ENCODE data around the gene AUH.

GRCh38 chr9:91186632-91187108 lies 175.0 kb downstream of the AUH start:
- no peak for TF ChIP-seq POLR2A (IDR thresholded peaks at IDR 0.05)
- TF ChIP-seq, protein P1, sequence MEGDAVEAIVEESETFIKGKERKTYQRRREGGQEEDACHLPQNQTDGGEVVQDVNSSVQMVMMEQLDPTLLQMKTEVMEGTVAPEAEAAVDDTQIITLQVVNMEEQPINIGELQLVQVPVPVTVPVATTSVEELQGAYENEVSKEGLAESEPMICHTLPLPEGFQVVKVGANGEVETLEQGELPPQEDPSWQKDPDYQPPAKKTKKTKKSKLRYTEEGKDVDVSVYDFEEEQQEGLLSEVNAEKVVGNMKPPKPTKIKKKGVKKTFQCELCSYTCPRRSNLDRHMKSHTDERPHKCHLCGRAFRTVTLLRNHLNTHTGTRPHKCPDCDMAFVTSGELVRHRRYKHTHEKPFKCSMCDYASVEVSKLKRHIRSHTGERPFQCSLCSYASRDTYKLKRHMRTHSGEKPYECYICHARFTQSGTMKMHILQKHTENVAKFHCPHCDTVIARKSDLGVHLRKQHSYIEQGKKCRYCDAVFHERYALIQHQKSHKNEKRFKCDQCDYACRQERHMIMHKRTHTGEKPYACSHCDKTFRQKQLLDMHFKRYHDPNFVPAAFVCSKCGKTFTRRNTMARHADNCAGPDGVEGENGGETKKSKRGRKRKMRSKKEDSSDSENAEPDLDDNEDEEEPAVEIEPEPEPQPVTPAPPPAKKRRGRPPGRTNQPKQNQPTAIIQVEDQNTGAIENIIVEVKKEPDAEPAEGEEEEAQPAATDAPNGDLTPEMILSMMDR (IDR thresholded peaks at IDR 0.05) = no peak
